Loucy (cell line): Measurements from ENCODE around the gene USP44.

ENCODE experiments used
- CTCF ChIP-seq: fragments of 200-600 bp; sonication (generic); conservative IDR thresholded peaks from 2 replicates; pipeline ENCODE4 v1.5.1; 2014; ENCODE audit warnings: mild to moderate bottlenecking, antibody characterized with exemption, low read length
- EZH2phosphoT487 ChIP-seq: fragments of 200-600 bp; IDR thresholded peaks from 2 replicates; pipeline ENCODE4 v1.6.1; 2018; ENCODE audit warnings: antibody characterized with exemption, mild to moderate bottlenecking, moderate library complexity, borderline replicate concordance

- TF ChIP-seq CTCF (no peak), EZH2phosphoT487 (no peak)
Observed at GRCh38 chr12:95541436-95541835, 9.8 kb downstream of the USP44 start.
